HuH-7.5 (cell line): Measurements from ENCODE around the gene FAM98A.

Experiments
- DNase-seq: peaks from one replicate; pipeline ENCODE4 v3.0.0; 2011; ENCODE audit warnings: low spot score

FAM98A gene

DNA sequence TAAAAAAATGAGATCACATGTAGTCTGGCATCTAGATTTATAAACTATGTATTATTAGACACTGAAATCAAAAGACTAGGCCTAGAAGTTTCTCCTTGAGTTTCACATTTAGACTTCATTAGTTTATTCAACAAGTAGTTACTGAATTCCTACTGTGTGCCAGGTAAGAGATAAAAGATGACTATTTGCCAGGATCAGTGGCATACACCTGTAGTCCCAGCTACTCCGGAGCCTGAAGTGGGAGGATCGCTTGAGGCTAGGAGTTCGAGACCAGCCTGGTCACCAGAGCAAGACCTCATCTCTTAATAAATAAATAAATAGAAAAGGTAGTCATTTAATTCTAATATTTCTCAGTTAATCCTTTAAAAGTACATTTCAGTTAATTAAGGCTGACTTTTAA lies 2.1 kb downstream of the FAM98A start:
- DNase-seq = no peak

- DNase-seq = no peak
Measured at GRCh38 chr2:33595385-33595784, 3.7 kb downstream of the FAM98A start.

DNA sequence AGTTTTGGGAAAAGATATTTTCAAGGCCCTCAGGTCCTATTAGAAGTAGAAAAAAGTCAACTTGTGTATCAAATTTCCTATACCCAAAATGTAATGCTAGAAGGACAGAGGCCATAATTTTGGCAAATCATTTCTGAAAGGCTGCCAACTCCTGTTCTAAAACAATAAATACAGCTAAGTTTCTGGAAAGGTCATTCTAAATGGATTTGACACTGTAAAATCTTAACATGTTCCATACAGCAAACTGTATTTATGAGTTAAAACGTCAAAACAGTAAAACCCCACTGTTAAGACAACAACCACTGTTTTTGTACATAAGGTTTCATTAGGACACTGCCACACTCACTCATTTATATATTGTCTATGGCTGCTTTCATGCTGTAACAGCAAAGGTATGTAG lies 9.7 kb downstream of the FAM98A start:
- DNase-seq = no peak

- no peak for DNase-seq
Measured at GRCh38 chr2:33588232-33588631, 10.9 kb downstream of the FAM98A start.

GRCh38 chr2:33586766-33587165 lies 12.3 kb downstream of the FAM98A start:
- DNase-seq = no peak

DNA sequence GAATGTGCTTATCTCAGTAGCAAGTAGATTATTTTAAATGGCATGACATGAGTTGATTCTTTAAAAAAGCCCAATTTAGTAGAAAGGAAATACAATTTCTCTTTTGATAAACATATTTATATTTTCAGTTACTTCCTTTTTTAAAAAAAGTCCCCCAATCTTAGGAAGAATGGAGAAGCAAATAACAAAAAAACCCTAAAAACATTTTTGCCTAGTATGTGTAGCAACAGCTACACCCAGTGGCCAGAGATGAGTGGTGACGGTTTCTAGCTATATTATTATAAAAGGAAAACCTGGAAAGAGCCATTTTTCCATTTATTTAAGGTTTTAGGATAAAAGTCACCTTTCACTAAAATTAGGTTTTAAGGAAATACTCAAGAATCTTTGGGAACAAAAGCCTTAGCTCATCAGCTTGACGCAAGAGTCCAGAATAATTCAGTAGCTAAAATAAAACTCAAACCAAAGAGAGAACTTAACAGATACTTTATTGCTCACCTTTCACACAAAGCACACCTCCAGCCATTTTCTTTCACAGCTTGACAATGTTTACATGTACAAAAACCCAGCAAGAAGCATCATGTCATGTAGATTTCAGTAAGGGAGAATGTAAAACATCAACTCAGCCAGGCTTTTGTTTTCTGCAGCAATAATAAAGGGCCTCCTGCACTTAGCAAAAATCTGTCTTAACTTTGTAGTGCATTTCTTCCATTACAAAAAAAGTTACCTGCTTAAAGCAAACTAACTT lies 15.7 kb downstream of the FAM98A start:
- DNase-seq = no peak

GRCh38 chr2:33581872-33582271 lies 17.2 kb downstream of the FAM98A start:
- no peak for DNase-seq

DNA sequence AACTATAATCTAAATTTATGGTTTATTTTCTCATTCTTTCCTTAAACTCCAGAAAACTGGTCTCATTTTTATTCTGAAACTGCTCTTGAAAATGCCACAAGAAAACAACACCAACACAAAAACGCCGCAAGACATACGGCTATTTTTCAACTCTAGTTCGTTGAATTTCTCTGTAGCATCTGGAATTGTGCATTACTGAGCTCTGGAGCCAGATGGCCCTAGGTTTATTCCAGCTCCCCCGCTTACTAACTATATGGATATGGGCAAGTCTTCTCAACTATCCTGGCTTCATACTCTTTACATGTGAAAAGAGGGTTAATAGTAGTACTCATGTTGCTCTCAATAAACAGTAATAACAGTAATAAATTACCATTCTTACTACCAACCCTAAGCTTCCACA lies 19.9 kb downstream of the FAM98A start:
- DNase-seq = no peak

DNA sequence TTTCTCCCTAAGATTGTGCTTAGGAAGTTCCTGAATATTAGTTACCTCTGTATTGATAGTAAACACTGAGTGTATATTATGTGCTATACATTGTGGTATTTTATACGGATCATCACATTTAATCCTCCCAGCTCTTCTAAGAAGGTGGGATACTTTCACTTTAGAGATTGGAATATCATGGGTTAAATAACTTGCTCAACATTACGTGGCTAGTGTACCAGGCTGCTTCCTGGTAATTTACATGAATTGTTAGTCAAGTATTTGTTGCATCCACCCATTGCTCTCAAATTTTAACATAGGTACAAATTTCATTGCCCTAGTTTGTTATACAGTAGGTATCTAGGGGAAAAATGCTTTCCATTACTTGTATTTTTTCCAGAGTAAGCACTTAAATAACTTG lies 21.4 kb downstream of the FAM98A start:
- no peak for DNase-seq

- no peak for DNase-seq
Measured at GRCh38 chr2:33577084-33577483, 22.0 kb downstream of the FAM98A start.

GRCh38 chr2:33573657-33574056 lies 25.4 kb downstream of the FAM98A start:
- no peak for DNase-seq

DNA sequence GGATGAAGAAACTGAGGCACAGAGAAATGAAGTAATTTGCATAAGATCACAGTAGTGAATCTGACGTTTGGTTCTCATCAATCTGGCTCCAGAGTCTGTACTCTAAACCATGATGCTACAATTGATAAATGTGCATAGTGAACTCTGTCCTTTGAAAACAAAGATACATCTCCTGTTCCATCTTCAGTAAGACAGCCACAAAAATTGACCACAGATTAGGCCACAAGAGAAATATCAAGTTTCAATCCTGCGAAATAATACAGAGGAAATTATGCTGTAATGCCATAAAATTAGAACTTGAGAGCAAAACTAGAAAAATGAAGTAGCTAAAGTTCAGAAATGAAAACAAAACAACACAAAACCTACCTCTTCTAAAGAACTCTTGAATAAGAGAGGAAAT lies 28.4 kb downstream of the FAM98A start:
- no peak for DNase-seq

GRCh38 chr2:33561872-33562271 lies 37.2 kb downstream of the FAM98A start:
- DNase-seq = no peak

GRCh38 chr2:33560017-33560416 lies 39.1 kb downstream of the FAM98A start:
- DNase-seq = no peak

- no peak for DNase-seq
Measured at GRCh38 chr2:33559328-33559727, 39.8 kb downstream of the FAM98A start.

DNA sequence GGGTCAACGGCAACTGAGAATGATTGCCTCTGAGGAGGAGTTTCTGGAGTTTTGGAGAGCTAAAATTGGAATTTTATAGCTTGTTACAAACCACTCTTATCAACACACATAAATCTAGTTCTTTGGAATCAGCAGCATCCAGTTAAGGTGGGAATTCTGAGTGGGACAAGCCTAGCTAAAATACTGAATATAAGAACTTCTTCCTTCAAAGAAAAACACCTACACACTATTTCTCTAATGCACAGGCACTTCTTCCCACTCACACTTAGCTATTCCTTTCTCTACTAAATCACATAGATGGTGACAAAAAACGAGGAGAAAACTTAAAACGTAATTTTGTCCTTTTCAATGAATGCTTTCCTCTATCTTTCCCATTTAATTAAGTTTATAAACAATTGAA lies 43.4 kb downstream of the FAM98A start:
- no peak for DNase-seq

GRCh38 chr2:33552758-33553461 lies 46.2 kb downstream of the FAM98A start:
- peak; percentile 27 for DNase-seq

DNA sequence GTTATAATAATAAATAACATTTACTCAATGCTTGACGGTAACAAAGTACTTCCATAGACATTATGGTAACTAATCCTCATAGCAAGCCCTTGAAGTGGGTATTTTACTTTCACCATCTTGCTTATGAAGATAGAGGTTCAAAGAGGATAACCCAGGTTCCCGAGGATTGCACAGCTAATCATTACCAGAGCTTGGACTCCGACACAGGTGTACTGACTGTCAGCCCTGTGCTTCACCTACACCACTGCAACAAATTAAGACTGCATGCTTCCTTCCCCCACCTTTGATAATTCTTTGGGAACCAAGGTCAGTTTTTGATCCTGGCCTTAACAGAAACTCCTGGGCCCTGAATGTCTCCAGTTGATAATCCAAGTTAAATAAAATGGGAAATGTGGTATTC lies 48.9 kb downstream of the FAM98A start:
- DNase-seq = no peak

- DNase-seq = no peak
Measured at GRCh38 chr2:33541243-33541642, 57.9 kb downstream of the FAM98A start.

DNA sequence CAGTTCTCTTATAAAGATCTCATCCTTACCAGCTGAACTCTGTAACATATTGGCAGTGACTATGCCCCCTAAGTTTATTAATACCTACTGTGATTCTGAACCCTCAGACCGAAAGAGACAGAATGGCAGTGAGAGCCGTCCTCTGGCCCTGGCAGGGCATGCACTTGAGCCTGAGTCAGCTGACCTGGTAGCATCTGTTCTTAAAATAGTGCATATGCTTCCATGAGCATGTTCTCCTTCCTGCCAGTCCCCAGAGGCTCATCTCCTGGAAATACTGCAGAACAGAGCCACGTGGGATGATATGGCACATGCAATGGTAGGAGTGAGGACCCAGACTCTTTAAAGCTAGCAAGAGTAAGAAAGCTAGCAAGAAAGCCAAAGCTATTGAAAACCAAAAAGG lies 63.7 kb downstream of the FAM98A start:
- DNase-seq = no peak
